ENCODE results near the gene NCOA4.
A peak's percentile ranks its signal among the peaks of the same experiment; 100 is the strongest.
"Not testable (repeated sequence)": the region's sequence is repeated elsewhere in the genome, so short reads cannot be mapped to it uniquely, and the experiment has no call there.

The NCOA4 gene

GRCh38 chr10:46052057-46052790 is 21.8 kb upstream of the NCOA4 start:
- DNase-seq (ENCODE audit: low read depth in 2 of 2) = no peak

GRCh38 chr10:46050941-46051623 is 20.7 kb upstream of the NCOA4 start:
- DNase-seq (ENCODE audit: low read depth in 2 of 2) = no peak

GRCh38 chr10:46049497-46049831 is 19.0 kb upstream of the NCOA4 start:
- DNase-seq (ENCODE audit: low read depth in 2 of 2) = not testable (repeated sequence)

- DNase-seq (ENCODE audit: low read depth in 2 of 2) = no peak
Observed at GRCh38 chr10:46048152-46048551, 17.7 kb upstream of the NCOA4 start.

GRCh38 chr10:46046261-46046660 is 15.8 kb upstream of the NCOA4 start, which contains the start of gene MSMB:
Gene MSMB (minus strand): TSS chr10:46046269. CDS start chr10:46046237, 32 bp downstream.
- no peak for DNase-seq (ENCODE audit: low read depth in 2 of 2)

- no peak for DNase-seq (ENCODE audit: low read depth in 2 of 2)
Observed at GRCh38 chr10:46042527-46042926, 12.1 kb upstream of the NCOA4 start.

- DNase-seq (ENCODE audit: low read depth in 2 of 2) = no peak
Observed at GRCh38 chr10:46040004-46040403, 9.6 kb upstream of the NCOA4 start.

- no peak for DNase-seq (ENCODE audit: low read depth in 2 of 2)
Observed at GRCh38 chr10:46037107-46037825, 6.8 kb upstream of the NCOA4 start.

- no peak for DNase-seq (ENCODE audit: low read depth in 2 of 2)
Observed at GRCh38 chr10:46035923-46036849, 5.8 kb upstream of the NCOA4 start.

- DNase-seq (ENCODE audit: low read depth in 2 of 2) = no peak
Observed at GRCh38 chr10:46033602-46034011, 3.2 kb upstream of the NCOA4 start.

GRCh38 chr10:46031648-46032532 is 1.5 kb upstream of the NCOA4 start:
- DNase-seq (ENCODE audit: low read depth in 2 of 2) = no peak

- DNase-seq (ENCODE audit: low read depth in 2 of 2) = no peak
Observed at GRCh38 chr10:46029461-46030030, 877 bp downstream of the NCOA4 start.

- no peak for DNase-seq (ENCODE audit: low read depth in 2 of 2)
Observed at GRCh38 chr10:46028584-46029460, 1.6 kb downstream of the NCOA4 start.

GRCh38 chr10:46026106-46026505 is 4.3 kb downstream of the NCOA4 start:
- no peak for DNase-seq (ENCODE audit: low read depth in 2 of 2)

- no peak for DNase-seq (ENCODE audit: low read depth in 2 of 2)
Observed at GRCh38 chr10:46025406-46025805, 5.0 kb downstream of the NCOA4 start.

GRCh38 chr10:46024948-46025347 is 5.5 kb downstream of the NCOA4 start:
- no peak for DNase-seq (ENCODE audit: low read depth in 2 of 2)

- DNase-seq (ENCODE audit: low read depth in 2 of 2) = peak; percentile 59 to 63
Observed at GRCh38 chr10:46022978-46023702, 7.3 kb downstream of the NCOA4 start.

GRCh38 chr10:46020344-46020657 is 10.1 kb downstream of the NCOA4 start:
- DNase-seq (ENCODE audit: low read depth in 2 of 2) = no peak
